Nephron (organoid): ENCODE data around the gene SUPT4H1.

Experiments
- H3K27ac Mint-ChIP-seq, 3 experiments: 2 replicates each; pipeline ENCODE4 v1.8.0; 2020; ENCODE audit warnings: mixed read lengths in 3 of 3, mild to moderate bottlenecking in 2 of 3, moderate library complexity in 1 of 3
- H3K27me3 Mint-ChIP-seq: 2 replicates; pipeline ENCODE4 v1.8.0; 2021; ENCODE audit warnings: low read depth, mild to moderate bottlenecking, moderate library complexity, mixed read lengths
- H3K36me3 Mint-ChIP-seq: 2 replicates; pipeline ENCODE4 v1.8.0; 2020; ENCODE audit warnings: low read depth, mixed read lengths
- H3K4me1 Mint-ChIP-seq: 2 replicates; pipeline ENCODE4 v1.8.0; 2020; ENCODE audit warnings: mixed read lengths
- H3K4me3 Mint-ChIP-seq, 3 experiments: 2 replicates each; pipeline ENCODE4 v1.8.0; 2020; ENCODE audit warnings: mild to moderate bottlenecking in 3 of 3, mixed read lengths in 3 of 3, moderate library complexity in 2 of 3
- H3K9me3 Mint-ChIP-seq: 2 replicates; pipeline ENCODE4 v1.8.0; 2020; ENCODE audit warnings: mixed read lengths
- TF ChIP-seq, protein P1 (sequence below), 3 experiments: fragments of 200-600 bp; sonication (generic); IDR thresholded peaks; one replicate each; pipeline ENCODE4 v1.5.0; 2021; ENCODE audit warnings: antibody characterized with exemption in 3 of 3; ENCODE audit not compliant: unreplicated experiment in 3 of 3

The SUPT4H1 gene

GRCh38 chr17:58364270-58364942, 12.4 kb upstream of the SUPT4H1 start:
- H3K9me3 Mint-ChIP-seq = no peaks in the 10 kb centered on the region
- peaks cover 6% of the 10 kb centered on the region for H3K27me3 Mint-ChIP-seq
- no peaks in the 10 kb centered on the region for H3K36me3 Mint-ChIP-seq
- TF ChIP-seq, protein P1, sequence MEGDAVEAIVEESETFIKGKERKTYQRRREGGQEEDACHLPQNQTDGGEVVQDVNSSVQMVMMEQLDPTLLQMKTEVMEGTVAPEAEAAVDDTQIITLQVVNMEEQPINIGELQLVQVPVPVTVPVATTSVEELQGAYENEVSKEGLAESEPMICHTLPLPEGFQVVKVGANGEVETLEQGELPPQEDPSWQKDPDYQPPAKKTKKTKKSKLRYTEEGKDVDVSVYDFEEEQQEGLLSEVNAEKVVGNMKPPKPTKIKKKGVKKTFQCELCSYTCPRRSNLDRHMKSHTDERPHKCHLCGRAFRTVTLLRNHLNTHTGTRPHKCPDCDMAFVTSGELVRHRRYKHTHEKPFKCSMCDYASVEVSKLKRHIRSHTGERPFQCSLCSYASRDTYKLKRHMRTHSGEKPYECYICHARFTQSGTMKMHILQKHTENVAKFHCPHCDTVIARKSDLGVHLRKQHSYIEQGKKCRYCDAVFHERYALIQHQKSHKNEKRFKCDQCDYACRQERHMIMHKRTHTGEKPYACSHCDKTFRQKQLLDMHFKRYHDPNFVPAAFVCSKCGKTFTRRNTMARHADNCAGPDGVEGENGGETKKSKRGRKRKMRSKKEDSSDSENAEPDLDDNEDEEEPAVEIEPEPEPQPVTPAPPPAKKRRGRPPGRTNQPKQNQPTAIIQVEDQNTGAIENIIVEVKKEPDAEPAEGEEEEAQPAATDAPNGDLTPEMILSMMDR (IDR thresholded peaks at IDR 0.05; ENCODE audit: unreplicated experiment in 3 of 3) = no peak
- H3K4me1 Mint-ChIP-seq = no peaks in the 10 kb centered on the region
- no peak overlapping the region for H3K4me3 Mint-ChIP-seq
- H3K27ac Mint-ChIP-seq = peak overlapping the region in 2 of 3 experiments; percentile 7 to 45

- H3K4me1 Mint-ChIP-seq = no peaks in the 10 kb centered on the region
- no peak overlapping the region for H3K27ac Mint-ChIP-seq
- no peak overlapping the region for H3K4me3 Mint-ChIP-seq
- H3K9me3 Mint-ChIP-seq = no peaks in the 10 kb centered on the region
- H3K36me3 Mint-ChIP-seq = no peaks in the 10 kb centered on the region
- TF ChIP-seq, protein P1 (IDR thresholded peaks at IDR 0.05; ENCODE audit: unreplicated experiment in 3 of 3) = no peak
- peaks cover 6% of the 10 kb centered on the region for H3K27me3 Mint-ChIP-seq
Observed at GRCh38 chr17:58363457-58364185, 11.6 kb upstream of the SUPT4H1 start.

DNA sequence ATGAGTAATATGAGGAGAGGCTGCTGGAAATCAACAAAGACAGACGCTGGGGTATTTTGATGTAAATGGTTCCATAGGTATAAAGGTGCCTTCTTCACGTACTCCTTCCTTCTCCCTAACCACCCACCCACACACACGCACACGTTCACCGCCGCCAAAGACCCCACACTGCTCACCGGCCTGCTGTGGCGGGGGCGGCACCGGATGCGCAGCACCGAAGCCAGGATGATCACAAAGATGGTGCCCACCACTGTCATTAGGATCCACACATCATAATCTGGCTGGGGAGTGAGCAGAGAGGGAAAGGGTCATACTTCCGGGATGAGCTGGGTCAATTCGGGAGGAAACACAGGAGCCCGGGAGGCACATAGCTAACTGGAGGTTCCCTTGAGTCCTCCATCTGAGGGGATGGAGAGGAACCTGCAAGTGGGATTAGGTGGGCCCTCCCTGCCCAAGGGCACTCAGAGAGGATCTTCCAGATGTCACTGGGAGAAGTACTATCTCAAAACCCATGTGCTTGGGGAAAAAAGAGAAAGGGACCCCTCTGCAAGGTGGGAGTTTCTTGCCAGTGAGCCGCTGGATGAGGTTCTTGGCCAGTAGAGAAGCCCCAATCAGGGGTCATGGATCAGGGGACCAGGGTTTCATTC, 10.5 kb upstream of the SUPT4H1 start:
- no peaks in the 10 kb centered on the region for H3K4me1 Mint-ChIP-seq
- peaks cover 1% of the 10 kb centered on the region for H3K27me3 Mint-ChIP-seq
- H3K36me3 Mint-ChIP-seq = no peaks in the 10 kb centered on the region
- H3K27ac Mint-ChIP-seq = no peak overlapping the region
- H3K4me3 Mint-ChIP-seq = no peak overlapping the region
- TF ChIP-seq, protein P1 (IDR thresholded peaks at IDR 0.05; ENCODE audit: unreplicated experiment in 3 of 3) = no peak
- no peaks in the 10 kb centered on the region for H3K9me3 Mint-ChIP-seq

GRCh38 chr17:58360296-58361063, 8.5 kb upstream of the SUPT4H1 start:
- Mint-ChIP-seq H3K4me1 (no peaks in the 10 kb centered on the region), H3K36me3 (no peaks in the 10 kb centered on the region), H3K9me3 (no peaks in the 10 kb centered on the region), H3K27ac (no peak overlapping the region), H3K4me3 (no peak overlapping the region), H3K27me3 (no peaks in the 10 kb centered on the region)
- TF ChIP-seq, protein P1 (IDR thresholded peaks at IDR 0.05; ENCODE audit: unreplicated experiment in 3 of 3) = no peak

DNA sequence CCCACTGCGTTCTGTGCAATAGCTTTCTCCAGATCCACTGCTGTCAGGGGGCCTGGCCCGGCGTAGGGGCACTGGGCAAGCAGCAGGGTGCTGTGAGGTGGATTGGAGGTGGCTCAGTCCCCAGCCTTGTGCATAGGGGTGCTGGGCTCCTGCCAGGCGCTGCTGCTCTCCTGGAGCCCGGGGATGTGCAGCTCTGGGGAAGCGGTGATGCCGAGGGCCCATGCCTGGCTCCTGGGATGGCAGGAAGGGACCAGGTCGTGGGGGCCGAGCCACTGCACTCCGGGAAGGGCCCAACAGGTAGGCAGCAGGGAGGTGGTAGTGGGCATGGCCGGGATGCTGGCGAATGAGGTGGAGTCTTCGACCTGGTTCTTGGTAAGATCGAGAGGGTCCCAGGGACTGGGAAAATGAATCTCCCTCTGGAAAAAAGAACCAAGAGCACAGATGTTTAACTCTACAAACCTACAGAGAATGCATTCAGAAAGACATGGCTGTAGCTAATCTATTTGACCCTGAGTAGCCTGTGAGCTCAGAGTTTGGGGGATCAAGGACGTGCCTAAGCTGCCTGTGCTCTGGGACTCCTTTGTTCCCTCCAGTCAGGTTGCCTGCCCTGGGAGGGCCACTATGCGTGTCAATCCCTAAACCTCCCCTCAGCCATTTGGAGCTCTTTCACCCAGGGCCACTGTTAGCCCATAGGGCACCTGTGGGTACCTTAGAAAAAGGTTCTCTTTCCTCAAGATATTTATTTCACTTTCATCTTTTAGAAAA, 6.6 kb upstream of the SUPT4H1 start:
- TF ChIP-seq, protein P1 (IDR thresholded peaks at IDR 0.05; ENCODE audit: unreplicated experiment in 3 of 3) = no peak
- H3K27me3 Mint-ChIP-seq = no peaks in the 10 kb centered on the region
- peaks cover 6% of the 10 kb centered on the region for H3K4me1 Mint-ChIP-seq
- H3K27ac Mint-ChIP-seq = no peak overlapping the region
- no peaks in the 10 kb centered on the region for H3K36me3 Mint-ChIP-seq
- H3K9me3 Mint-ChIP-seq = no peaks in the 10 kb centered on the region
- no peak overlapping the region for H3K4me3 Mint-ChIP-seq
